ENCODE measurements around the gene SACM1L.

The SACM1L gene

GRCh38 chr3:45792516-45793172, 103.4 kb downstream of the SACM1L start:
- no peak for DNase-seq (ENCODE audit: low read depth)
- no peak for TF ChIP-seq CTCF (IDR thresholded peaks at IDR 0.05; ENCODE audit: low read length, missing control alignments)
- H3K4me3 ChIP-seq (replicated peaks; ENCODE audit: low read depth, low read length): no peak overlapping the region

GRCh38 chr3:45793482-45794176, 104.4 kb downstream of the SACM1L start:
- H3K4me3 ChIP-seq (replicated peaks; ENCODE audit: low read depth, low read length): no peak overlapping the region
- no peak for TF ChIP-seq CTCF (IDR thresholded peaks at IDR 0.05; ENCODE audit: low read length, missing control alignments)
- DNase-seq (ENCODE audit: low read depth): no peak

- no peak for DNase-seq (ENCODE audit: low read depth)
- no peak overlapping the region for H3K4me3 ChIP-seq (replicated peaks; ENCODE audit: low read depth, low read length)
- no peak for TF ChIP-seq CTCF (IDR thresholded peaks at IDR 0.05; ENCODE audit: low read length, missing control alignments)
Measured at GRCh38 chr3:45794177-45794560, 105.0 kb downstream of the SACM1L start.

GRCh38 chr3:45794660-45795059, 105.5 kb downstream of the SACM1L start:
- DNase-seq (ENCODE audit: low read depth): no peak
- H3K4me3 ChIP-seq (replicated peaks; ENCODE audit: low read depth, low read length): no peak overlapping the region
- no peak for TF ChIP-seq CTCF (IDR thresholded peaks at IDR 0.05; ENCODE audit: low read length, missing control alignments)

Data from fibroblast of pulmonary artery (primary cell).